Measurements from ENCODE around the gene NTM. TPM values are rescaled to one million over a fixed set of nuclear protein-coding genes. Genes with fewer than 3 reads are reported as not detected.

The NTM gene
- total and polyA plus RNA-seq, 2 donors (not counting 1 experiment from before 2014, with no cell fraction given) = 12.3 to 28.6 TPM

- no peak for TF ChIP-seq EZH2 (IDR thresholded peaks at IDR 0.05; ENCODE audit: low read length, missing control alignments)
- TF ChIP-seq, protein P1, sequence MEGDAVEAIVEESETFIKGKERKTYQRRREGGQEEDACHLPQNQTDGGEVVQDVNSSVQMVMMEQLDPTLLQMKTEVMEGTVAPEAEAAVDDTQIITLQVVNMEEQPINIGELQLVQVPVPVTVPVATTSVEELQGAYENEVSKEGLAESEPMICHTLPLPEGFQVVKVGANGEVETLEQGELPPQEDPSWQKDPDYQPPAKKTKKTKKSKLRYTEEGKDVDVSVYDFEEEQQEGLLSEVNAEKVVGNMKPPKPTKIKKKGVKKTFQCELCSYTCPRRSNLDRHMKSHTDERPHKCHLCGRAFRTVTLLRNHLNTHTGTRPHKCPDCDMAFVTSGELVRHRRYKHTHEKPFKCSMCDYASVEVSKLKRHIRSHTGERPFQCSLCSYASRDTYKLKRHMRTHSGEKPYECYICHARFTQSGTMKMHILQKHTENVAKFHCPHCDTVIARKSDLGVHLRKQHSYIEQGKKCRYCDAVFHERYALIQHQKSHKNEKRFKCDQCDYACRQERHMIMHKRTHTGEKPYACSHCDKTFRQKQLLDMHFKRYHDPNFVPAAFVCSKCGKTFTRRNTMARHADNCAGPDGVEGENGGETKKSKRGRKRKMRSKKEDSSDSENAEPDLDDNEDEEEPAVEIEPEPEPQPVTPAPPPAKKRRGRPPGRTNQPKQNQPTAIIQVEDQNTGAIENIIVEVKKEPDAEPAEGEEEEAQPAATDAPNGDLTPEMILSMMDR (conservative IDR thresholded peaks at IDR 0.05 in 1 of 2, IDR thresholded peaks at IDR 0.05 in 1 of 2; ENCODE audit: low read depth in 1 of 2, low read length in 2 of 2) = no peak
- no peaks in the 10 kb centered on the region for H3K79me2 ChIP-seq (ENCODE audit: control insufficient read depth, insufficient read depth, low read length)
- H3K27me3 ChIP-seq (ENCODE audit: control insufficient read depth, insufficient read depth, low read length) = no peaks in the 10 kb centered on the region
Measured at GRCh38 chr11:131816051-131816450, 445.6 kb downstream of the NTM start.

GRCh38 chr11:131817687-131818188 is 447.3 kb downstream of the NTM start:
- Histone ChIP-seq H2AFZ (ENCODE audit: low read length) (no peak overlapping the region), H3K4me1 (ENCODE audit: control insufficient read depth, extremely low read depth, insufficient read depth, low read length) (no peaks in the 10 kb centered on the region), H4K20me1 (ENCODE audit: control insufficient read depth, extremely low read depth, insufficient read depth, low read length) (no peaks in the 10 kb centered on the region), H3K4me2 (ENCODE audit: extremely low read depth, insufficient read depth, low read length) (no peak overlapping the region), H3K27me3 (ENCODE audit: control insufficient read depth, insufficient read depth, low read length) (peaks cover 2% of the 10 kb centered on the region), H3K9ac (ENCODE audit: insufficient read depth, low read length) (no peak overlapping the region), H3K4me3 (replicated peaks in 1 of 4; ENCODE audit: control extremely low read depth in 1 of 4, insufficient read depth in 1 of 4, low read depth in 3 of 4, low read length in 4 of 4) (no peak overlapping the region), H3K36me3 (ENCODE audit: control insufficient read depth, insufficient read depth, low read length) (no peaks in the 10 kb centered on the region), H3K9me3 (ENCODE audit: control insufficient read depth, insufficient read depth, low read depth, low read length) (no peaks in the 10 kb centered on the region), H3K27ac (ENCODE audit: insufficient read depth, low read length) (no peak overlapping the region), H3K79me2 (ENCODE audit: control insufficient read depth, insufficient read depth, low read length) (no peaks in the 10 kb centered on the region)
- no peak for TF ChIP-seq EZH2 (IDR thresholded peaks at IDR 0.05; ENCODE audit: low read length, missing control alignments)
- TF ChIP-seq, protein P1 (conservative IDR thresholded peaks at IDR 0.05 in 1 of 2, IDR thresholded peaks at IDR 0.05 in 1 of 2; ENCODE audit: low read depth in 1 of 2, low read length in 2 of 2) = no peak
- no peak for DNase-seq (ENCODE audit: low read depth in 2 of 2)

More at GRCh38 chr11:131816051-131816450, 445.6 kb downstream of the NTM start:
- Histone ChIP-seq H3K4me3 (replicated peaks in 1 of 4; ENCODE audit: control extremely low read depth in 1 of 4, insufficient read depth in 1 of 4, low read depth in 3 of 4, low read length in 4 of 4) (no peak overlapping the region), H2AFZ (ENCODE audit: low read length) (no peak overlapping the region), H3K27ac (ENCODE audit: insufficient read depth, low read length) (no peak overlapping the region), H4K20me1 (ENCODE audit: control insufficient read depth, extremely low read depth, insufficient read depth, low read length) (no peaks in the 10 kb centered on the region), H3K9ac (ENCODE audit: insufficient read depth, low read length) (no peak overlapping the region), H3K4me2 (ENCODE audit: extremely low read depth, insufficient read depth, low read length) (no peak overlapping the region), H3K36me3 (ENCODE audit: control insufficient read depth, insufficient read depth, low read length) (no peaks in the 10 kb centered on the region), H3K9me3 (ENCODE audit: control insufficient read depth, insufficient read depth, low read depth, low read length) (no peaks in the 10 kb centered on the region), H3K4me1 (ENCODE audit: control insufficient read depth, extremely low read depth, insufficient read depth, low read length) (no peaks in the 10 kb centered on the region)
- DNase-seq (ENCODE audit: low read depth in 2 of 2) = no peak

DNA sequence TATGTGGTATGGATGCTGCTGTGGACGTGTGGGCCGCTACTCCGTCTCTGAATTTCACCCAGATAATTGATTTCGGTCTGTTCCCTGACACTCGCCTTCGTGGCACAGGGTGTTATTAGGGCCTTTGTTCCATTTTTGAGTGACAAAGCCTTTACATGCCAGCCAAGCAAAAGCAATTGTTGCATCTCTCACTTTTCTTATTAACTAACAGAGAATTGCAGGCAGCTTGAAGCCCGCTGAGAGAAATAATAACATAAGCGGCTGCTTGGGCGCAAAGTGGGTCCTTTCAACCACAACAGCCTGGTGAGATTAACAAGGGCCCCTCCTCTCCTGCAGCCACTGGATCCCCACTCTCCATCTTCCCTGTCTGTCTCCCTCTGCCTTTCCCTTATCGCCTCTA is 449.4 kb downstream of the NTM start:
- Histone ChIP-seq H4K20me1 (ENCODE audit: control insufficient read depth, extremely low read depth, insufficient read depth, low read length) (no peaks in the 10 kb centered on the region), H3K4me1 (ENCODE audit: control insufficient read depth, extremely low read depth, insufficient read depth, low read length) (no peaks in the 10 kb centered on the region), H3K9ac (ENCODE audit: insufficient read depth, low read length) (no peak overlapping the region), H3K27ac (ENCODE audit: insufficient read depth, low read length) (no peak overlapping the region), H3K4me3 (replicated peaks in 1 of 4; ENCODE audit: control extremely low read depth in 1 of 4, insufficient read depth in 1 of 4, low read depth in 3 of 4, low read length in 4 of 4) (no peak overlapping the region), H3K4me2 (ENCODE audit: extremely low read depth, insufficient read depth, low read length) (no peak overlapping the region), H3K36me3 (ENCODE audit: control insufficient read depth, insufficient read depth, low read length) (no peaks in the 10 kb centered on the region), H3K79me2 (ENCODE audit: control insufficient read depth, insufficient read depth, low read length) (no peaks in the 10 kb centered on the region), H3K9me3 (ENCODE audit: control insufficient read depth, insufficient read depth, low read depth, low read length) (no peaks in the 10 kb centered on the region), H3K27me3 (ENCODE audit: control insufficient read depth, insufficient read depth, low read length) (peaks cover 2% of the 10 kb centered on the region), H2AFZ (ENCODE audit: low read length) (no peak overlapping the region)
- no peak for DNase-seq (ENCODE audit: low read depth in 2 of 2)
- TF ChIP-seq EZH2 (IDR thresholded peaks at IDR 0.05; ENCODE audit: low read length, missing control alignments) = no peak
- TF ChIP-seq, protein P1 (conservative IDR thresholded peaks at IDR 0.05 in 1 of 2, IDR thresholded peaks at IDR 0.05 in 1 of 2; ENCODE audit: low read depth in 1 of 2, low read length in 2 of 2) = no peak
